ENCODE measurements around the gene NOL11.
"Not testable (repeated sequence)": the region's sequence is repeated elsewhere in the genome, so short reads cannot be mapped to it uniquely, and the experiment has no call there.

NOL11 gene

GRCh38 chr17:67756766-67757165, 39.0 kb downstream of the NOL11 start:
- DNase-seq, result not testable (repeated sequence)

GRCh38 chr17:67759355-67760171, 41.8 kb downstream of the NOL11 start:
- no peak for DNase-seq

GRCh38 chr17:67765623-67766022, 47.9 kb downstream of the NOL11 start:
- no peak for DNase-seq

GRCh38 chr17:67769231-67769630, 51.5 kb downstream of the NOL11 start:
- no peak for DNase-seq

- no peak for DNase-seq
These were observed 52.8 kb downstream of the NOL11 start for GRCh38 chr17:67770539-67770938.

DNA sequence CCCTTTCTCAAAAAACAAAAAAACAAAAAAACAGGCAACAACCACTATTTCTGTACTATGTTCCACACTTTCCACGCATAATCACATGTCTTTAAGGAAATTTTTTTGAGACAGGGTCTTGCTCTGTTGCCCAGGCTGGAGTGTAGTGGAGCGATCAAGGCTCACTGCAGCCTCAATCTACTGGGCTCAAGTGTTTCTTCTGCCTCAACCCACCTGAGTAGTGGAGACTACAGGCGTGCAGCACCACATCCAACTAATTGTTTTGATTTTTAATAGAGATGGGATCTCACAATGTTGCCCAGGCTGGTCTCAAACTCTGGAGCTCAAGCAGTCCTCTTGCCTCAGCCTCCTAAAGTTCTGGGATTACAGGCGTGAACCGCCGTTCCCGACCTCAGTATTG, 54.9 kb downstream of the NOL11 start:
- DNase-seq, result no peak

DNA sequence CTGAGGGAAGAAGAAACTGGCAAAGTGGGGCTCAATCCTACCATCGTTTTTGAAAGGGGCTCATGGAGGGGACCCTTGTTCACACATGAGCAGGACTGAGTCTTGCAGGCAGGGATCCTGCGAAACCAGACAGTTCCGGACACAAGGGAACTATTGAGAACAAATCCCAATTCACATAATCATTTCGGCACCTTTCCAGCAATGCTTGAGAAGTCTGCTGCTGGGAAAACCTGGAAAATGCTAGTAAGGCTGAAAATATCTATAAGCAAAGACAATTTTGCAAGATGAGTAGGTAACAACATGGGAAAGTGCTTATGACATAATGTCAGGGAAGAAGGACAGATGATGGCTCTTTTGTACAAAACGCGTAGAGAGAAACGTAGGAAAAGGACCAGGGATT, 55.5 kb downstream of the NOL11 start:
- DNase-seq, result no peak

GRCh38 chr17:67779098-67779672, 61.4 kb downstream of the NOL11 start:
- no peak for DNase-seq

DNA sequence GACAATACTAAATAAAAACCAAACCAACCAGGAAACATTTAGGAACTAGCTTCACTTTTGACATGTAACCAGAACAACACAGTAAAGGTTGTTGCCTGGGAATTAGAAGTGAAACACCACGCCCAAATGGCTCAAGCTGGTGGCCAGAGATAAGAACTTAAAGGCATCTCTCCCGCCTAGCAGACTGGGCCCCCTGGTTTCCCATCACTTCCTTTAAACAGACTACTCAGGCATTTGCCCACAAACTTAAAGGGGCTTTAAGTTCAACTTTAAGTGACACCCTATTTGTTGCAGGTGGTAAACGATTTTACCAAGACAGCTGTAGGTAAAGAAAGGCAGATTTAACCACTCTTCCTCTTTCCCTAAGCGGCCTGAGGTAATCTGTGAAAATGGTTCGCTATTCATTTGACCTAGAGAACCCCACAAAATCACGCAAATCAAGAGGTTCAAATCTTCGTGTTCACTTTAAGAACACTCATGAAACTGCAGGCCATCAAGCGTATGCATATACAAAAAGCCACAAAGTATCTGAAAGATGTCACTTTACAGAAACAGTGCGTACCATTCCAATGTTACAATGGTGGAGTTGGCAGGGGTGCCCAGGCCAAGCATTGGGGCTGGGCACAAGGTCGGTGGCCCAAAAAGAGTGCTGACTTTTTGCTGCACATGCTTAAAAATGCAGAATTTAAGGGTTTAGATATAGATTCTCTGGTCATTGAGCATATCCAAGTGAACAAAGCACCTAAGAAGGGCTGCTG, 66.8 kb downstream of the NOL11 start:
- DNase-seq, result no peak

DNA sequence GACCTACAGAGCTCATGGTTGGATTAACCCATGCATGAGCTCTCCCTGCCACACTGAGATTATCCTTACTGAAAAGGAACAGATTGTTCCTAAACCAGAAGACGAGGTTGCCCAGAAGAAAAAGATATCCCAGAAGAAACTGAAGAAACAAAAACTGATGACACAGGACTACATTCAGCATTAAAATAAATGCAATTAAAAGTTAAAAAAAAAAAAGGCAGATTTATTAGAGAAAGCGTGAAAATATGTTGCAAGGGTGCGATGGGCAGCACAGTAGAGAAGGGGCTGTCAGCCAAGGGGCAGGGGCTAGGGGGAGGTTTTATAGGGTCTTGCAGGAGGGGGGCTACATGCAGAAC, 67.4 kb downstream of the NOL11 start:
- no peak for DNase-seq

GRCh38 chr17:67785504-67785903, 67.8 kb downstream of the NOL11 start:
- DNase-seq, result no peak
